Trophoblast cell (in vitro differentiated cells and primary cell): Measurements from ENCODE around the gene CYS1.

ENCODE experiments used
- DNase-seq, 2 donors: peaks; one replicate each; pipeline ENCODE4 v3.0.0-alpha.2; 2016
- H2AFZ ChIP-seq: 2 replicates; pipeline ENCODE4 v1.6.1; 2013; ENCODE audit warnings: low read length, moderate library complexity, mild to moderate bottlenecking; ENCODE audit not compliant: insufficient read depth, poor library complexity
- H2AK5ac ChIP-seq: 2 replicates; pipeline ENCODE4 v1.6.1; 2013; ENCODE audit warnings: mild to moderate bottlenecking, low read length
- H2BK120ac ChIP-seq: 2 replicates; pipeline ENCODE4 v1.6.1; 2013; ENCODE audit warnings: low read length, mild to moderate bottlenecking, moderate library complexity; ENCODE audit not compliant: insufficient read depth, poor library complexity
- H2BK12ac ChIP-seq: 2 replicates; pipeline ENCODE4 v1.6.1; 2013; ENCODE audit warnings: mild to moderate bottlenecking, low read length, moderate library complexity
- H2BK5ac ChIP-seq: 2 replicates; pipeline ENCODE4 v1.6.1; 2013; ENCODE audit warnings: low read length, low read depth, moderate library complexity, mild to moderate bottlenecking; ENCODE audit not compliant: poor library complexity
- H3K14ac ChIP-seq: 2 replicates; pipeline ENCODE4 v1.6.1; 2013; ENCODE audit warnings: mild to moderate bottlenecking, low read length
- H3K18ac ChIP-seq: 2 replicates; pipeline ENCODE4 v1.6.1; 2013; ENCODE audit warnings: mild to moderate bottlenecking, low read length
- H3K23ac ChIP-seq: 2 replicates; pipeline ENCODE4 v1.6.1; 2013; ENCODE audit warnings: low read length
- H3K27ac ChIP-seq: 2 replicates; pipeline ENCODE4 v1.5.1; 2013; ENCODE audit warnings: low read depth, mild to moderate bottlenecking, inconsistent platforms, low read length, moderate library complexity
- H3K27me3 ChIP-seq: 2 replicates; pipeline ENCODE4 v1.6.1; 2013; ENCODE audit warnings: inconsistent platforms, mild to moderate bottlenecking, low read length, moderate library complexity; ENCODE audit not compliant: insufficient read depth
- H3K36me3 ChIP-seq, 2 experiments: 1 replicate in 1 of 2; 2 replicates in 1 of 2; pipeline ENCODE4 v1.6.1; 2013; ENCODE audit warnings: low read length in 2 of 2, mild to moderate bottlenecking in 2 of 2, moderate library complexity in 1 of 2; ENCODE audit not compliant: insufficient read depth in 2 of 2, control insufficient read depth in 1 of 2
- H3K4ac ChIP-seq: 2 replicates; pipeline ENCODE4 v1.6.1; 2013; ENCODE audit warnings: low read depth, mild to moderate bottlenecking, low read length, moderate library complexity
- H3K4me1 ChIP-seq, 2 experiments: 1 replicate in 1 of 2; 2 replicates in 1 of 2; pipeline ENCODE4 v1.6.1; 2013; ENCODE audit warnings: low read length in 2 of 2, mild to moderate bottlenecking in 2 of 2, moderate library complexity in 1 of 2; ENCODE audit not compliant: insufficient read depth in 2 of 2, control insufficient read depth in 1 of 2
- H3K4me2 ChIP-seq: 2 replicates; pipeline ENCODE4 v1.6.1; 2013; ENCODE audit warnings: inconsistent platforms, mild to moderate bottlenecking, low read length, moderate library complexity
- H3K4me3 ChIP-seq: 2 replicates; pipeline ENCODE4 v1.5.1; 2013; ENCODE audit warnings: mild to moderate bottlenecking, low read depth, low read length, inconsistent platforms
- H3K79me1 ChIP-seq: one replicate; pipeline ENCODE4 v1.6.1; 2013; ENCODE audit warnings: low read length
- H3K79me2 ChIP-seq: 2 replicates; pipeline ENCODE4 v1.6.1; 2013; ENCODE audit warnings: low read length, mild to moderate bottlenecking; ENCODE audit not compliant: control insufficient read depth, insufficient read depth, poor library complexity
- H3K9ac ChIP-seq: 2 replicates; pipeline ENCODE4 v1.6.1; 2013; ENCODE audit warnings: mild to moderate bottlenecking, low read length
- H3K9me3 ChIP-seq: 2 replicates; pipeline ENCODE4 v1.6.1; 2013; ENCODE audit warnings: low read depth, mild to moderate bottlenecking, control low read depth, inconsistent platforms, low read length; ENCODE audit not compliant: insufficient read depth
- H4K12ac ChIP-seq: 2 replicates; pipeline ENCODE4 v1.6.1; 2013; ENCODE audit warnings: low read depth, mild to moderate bottlenecking, low read length, moderate library complexity
- H4K8ac ChIP-seq: 2 replicates; pipeline ENCODE4 v1.6.1; 2013; ENCODE audit warnings: low read depth, mild to moderate bottlenecking, low read length, moderate library complexity
- H4K91ac ChIP-seq: one replicate; pipeline ENCODE4 v1.6.1; 2013; ENCODE audit warnings: low read depth, mild to moderate bottlenecking, low read length, moderate library complexity
- WGBS: extraction: QIAGEN DNeasy Blood & Tissue Kit; methylation state at CpG from one replicate; pipeline ENCODE4 v1.1.7; 2013; ENCODE audit warnings: missing lambda C conversion rate; ENCODE audit not compliant: insufficient read length, insufficient coverage; ENCODE audit errors: extremely low coverage; 5-methylcytosine and 5-hydroxymethylcytosine counted together

Gene CYS1

DNA sequence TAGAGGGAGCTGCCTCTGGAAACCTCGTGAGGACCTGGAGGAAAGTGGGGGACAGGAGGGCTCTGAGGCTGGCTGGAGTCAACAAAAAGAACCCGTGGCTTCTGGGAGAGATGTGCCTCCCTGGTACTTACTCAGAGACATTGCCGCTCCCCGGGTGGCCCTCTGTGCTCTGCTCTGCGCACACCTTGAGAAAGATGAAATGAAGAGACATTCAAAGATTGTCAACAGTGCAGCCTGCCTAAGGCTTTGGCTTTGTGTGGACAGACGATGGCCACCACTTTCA is 14.5 kb downstream of the CYS1 start:
- Histone ChIP-seq H3K4ac (no peak overlapping the region), H3K4me3 (no peak overlapping the region), H3K79me1 (no peaks in the 10 kb centered on the region), H4K8ac (no peak overlapping the region), H3K79me2 (peaks cover 3% of the 10 kb centered on the region), H3K9me3 (peaks cover 2% of the 10 kb centered on the region), H4K12ac (no peak overlapping the region), H3K9ac (no peak overlapping the region), H3K36me3 (no peaks in the 10 kb centered on the region), H3K27me3 (no peaks in the 10 kb centered on the region), H3K4me1 (peaks cover 0 to under 1% of the 10 kb centered on the region in 2 experiments), H2BK5ac (no peak overlapping the region), H2BK12ac (no peak overlapping the region), H2AK5ac (no peak overlapping the region), H3K23ac (no peak overlapping the region), H3K27ac (no peak overlapping the region), H3K4me2 (no peak overlapping the region), H3K18ac (no peak overlapping the region), H2AFZ (no peak overlapping the region), H3K14ac (no peak overlapping the region), H4K91ac (no peak overlapping the region), H2BK120ac (no peak overlapping the region)
- WGBS, result no CpG with 5 or more reads among the region's 6 CpGs
- no peak for DNase-seq

- H2AFZ ChIP-seq, result no peak overlapping the region
- no peak overlapping the region for H3K14ac ChIP-seq
- H3K4me1 ChIP-seq, result peaks cover 0 to 2% of the 10 kb centered on the region in 2 experiments
- no peaks in the 10 kb centered on the region for H3K36me3 ChIP-seq
- H3K9me3 ChIP-seq, result peaks cover 2% of the 10 kb centered on the region
- H3K4me2 ChIP-seq, result no peak overlapping the region
- no peak overlapping the region for H3K9ac ChIP-seq
- H3K79me1 ChIP-seq, result no peaks in the 10 kb centered on the region
- H2AK5ac ChIP-seq, result no peak overlapping the region
- no CpG with 5 or more reads among the region's 18 CpGs for WGBS
- H2BK120ac ChIP-seq, result no peak overlapping the region
- H2BK12ac ChIP-seq, result no peak overlapping the region
- H3K4me3 ChIP-seq, result no peak overlapping the region
- H4K12ac ChIP-seq, result no peak overlapping the region
- H2BK5ac ChIP-seq, result no peak overlapping the region
- H3K27ac ChIP-seq, result no peak overlapping the region
- H3K18ac ChIP-seq, result no peak overlapping the region
- H3K23ac ChIP-seq, result no peak overlapping the region
- no peak overlapping the region for H3K4ac ChIP-seq
- H3K27me3 ChIP-seq, result no peaks in the 10 kb centered on the region
- no peak for DNase-seq
- H3K79me2 ChIP-seq, result peaks cover 3% of the 10 kb centered on the region
- no peak overlapping the region for H4K8ac ChIP-seq
- no peak overlapping the region for H4K91ac ChIP-seq
These were observed 15.1 kb downstream of the CYS1 start for GRCh38 chr2:10064932-10065772.

DNA sequence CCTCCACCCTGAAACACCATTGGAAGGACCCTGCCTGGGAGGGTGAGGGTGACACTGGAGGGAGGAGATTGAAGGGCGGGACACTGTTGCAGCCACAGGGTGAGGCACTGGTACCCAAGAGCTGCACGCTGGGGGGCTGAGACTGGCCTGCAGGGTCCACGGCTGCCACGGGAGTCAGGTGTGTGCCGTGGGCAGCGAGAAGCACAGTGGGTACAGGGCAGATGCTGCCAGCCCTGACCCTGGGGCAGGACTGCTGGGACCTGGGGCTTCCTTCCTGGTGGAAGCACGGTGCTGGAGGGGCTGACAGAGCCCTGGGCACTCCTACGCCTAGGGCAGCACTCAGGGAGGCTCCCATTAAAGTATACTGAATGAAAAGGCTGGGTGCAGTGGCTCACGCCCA is 16.6 kb downstream of the CYS1 start:
- Histone ChIP-seq H3K23ac (no peak overlapping the region), H3K79me1 (peaks cover 5% of the 10 kb centered on the region), H2BK12ac (no peak overlapping the region), H3K4me2 (no peak overlapping the region), H4K8ac (no peak overlapping the region), H4K12ac (no peak overlapping the region), H2BK120ac (peak overlapping the region; percentile 52), H3K4me1 (peaks cover under 1 to 4% of the 10 kb centered on the region in 2 experiments), H3K9me3 (peaks cover 2% of the 10 kb centered on the region), H3K4ac (no peak overlapping the region), H3K27ac (no peak overlapping the region), H3K79me2 (peaks cover 3% of the 10 kb centered on the region), H3K4me3 (no peak overlapping the region), H2AFZ (no peak overlapping the region), H3K14ac (peak overlapping the region; percentile 42), H3K36me3 (no peaks in the 10 kb centered on the region), H3K18ac (no peak overlapping the region), H3K9ac (no peak overlapping the region), H2BK5ac (no peak overlapping the region), H2AK5ac (peak overlapping the region; percentile 4), H4K91ac (peak overlapping the region; percentile 59), H3K27me3 (no peaks in the 10 kb centered on the region)
- DNase-seq, result no peak
- no CpG with 5 or more reads among the region's 9 CpGs for WGBS

DNA sequence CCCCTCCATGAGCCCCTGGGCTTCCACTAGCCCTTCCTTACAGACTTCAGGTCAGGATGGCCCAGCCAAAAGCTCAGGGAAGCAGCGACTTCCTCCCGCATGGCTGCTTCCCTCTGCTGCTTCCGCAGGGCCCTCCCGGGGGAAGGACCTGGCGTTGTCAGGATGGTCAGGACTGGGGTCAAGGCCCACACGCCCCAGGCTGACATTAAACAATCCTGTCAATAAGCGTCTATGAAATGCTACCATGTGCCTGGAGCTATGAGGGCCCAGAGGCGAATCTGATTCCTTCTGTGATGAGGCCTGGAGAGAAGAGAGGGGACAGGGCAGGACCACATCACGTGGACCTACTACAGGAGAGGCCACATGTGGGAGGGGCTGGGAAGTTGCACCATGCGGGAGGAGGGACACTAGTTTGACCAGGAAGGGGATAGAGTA is 17.3 kb downstream of the CYS1 start:
- Histone ChIP-seq H4K12ac (no peak overlapping the region), H3K4me3 (no peak overlapping the region), H3K9ac (no peak overlapping the region), H3K27me3 (no peaks in the 10 kb centered on the region), H3K4me2 (no peak overlapping the region), H3K14ac (no peak overlapping the region), H3K18ac (no peak overlapping the region), H4K8ac (no peak overlapping the region), H3K23ac (no peak overlapping the region), H3K27ac (no peak overlapping the region), H3K79me1 (peaks cover 11% of the 10 kb centered on the region), H3K9me3 (peaks cover 2% of the 10 kb centered on the region), H2BK12ac (no peak overlapping the region), H3K4me1 (peaks cover 7 to 11% of the 10 kb centered on the region in 2 experiments), H2BK120ac (no peak overlapping the region), H2AK5ac (no peak overlapping the region), H2BK5ac (no peak overlapping the region), H3K36me3 (no peaks in the 10 kb centered on the region), H2AFZ (no peak overlapping the region), H4K91ac (no peak overlapping the region), H3K79me2 (peaks cover 3% of the 10 kb centered on the region), H3K4ac (no peak overlapping the region)
- peak; percentile 75 to 86 for DNase-seq
- no CpG with 5 or more reads among the region's 10 CpGs for WGBS
